H1 (cell line): ENCODE results near the gene PDGFD. TPM values are rescaled to one million over a fixed set of nuclear protein-coding genes. Genes with fewer than 3 reads are reported as not detected.

Source experiments
- RAD21 ChIP-seq, 2 experiments: IDR thresholded peaks in 1 of 2; conservative IDR thresholded peaks in 1 of 2; 2 replicates each; pipeline ENCODE4 v1.6.1; 2011; ENCODE audit warnings: low read depth in 2 of 2, low read length in 2 of 2, improper control_type of control experiment in 1 of 2, inconsistent platforms in 1 of 2, mild to moderate bottlenecking in 1 of 2, moderate library complexity in 1 of 2
- polyA plus RNA-seq, 7 experiments: library from polyadenylated mRNA; depleted of rRNA in 3 of 7; stranded (reverse) in 5 of 7; unstranded in 2 of 7; fragments of >200 nt in 5 of 7; fragments of 200-250 nt in 2 of 7; gene quantifications; 1 replicate in 5 of 7; 2 replicates in 1 of 7; 4 replicates in 1 of 7; pipeline versions ENCODE4 v1.2.1 to v1.2.3, GENCODE V29; 2011 to 2013; ENCODE audit warnings: missing spikeins in 2 of 7, mixed read lengths in 2 of 7
- total RNA-seq: library from RNA; stranded (reverse); fragmentation: NEBNext Ultra II Directional; extraction: Animal tissue kit (Norgen Biotek cat#: 25700); gene quantifications from 2 replicates; pipeline ENCODE4 v1.2.1, GENCODE V29; 2021

PDGFD gene
- total and polyA plus RNA-seq, 2 of the 8 experiments (the other 6 are each of a cell fraction or from before 2014, with no cell fraction given): 1.1 to 3.9 TPM

DNA sequence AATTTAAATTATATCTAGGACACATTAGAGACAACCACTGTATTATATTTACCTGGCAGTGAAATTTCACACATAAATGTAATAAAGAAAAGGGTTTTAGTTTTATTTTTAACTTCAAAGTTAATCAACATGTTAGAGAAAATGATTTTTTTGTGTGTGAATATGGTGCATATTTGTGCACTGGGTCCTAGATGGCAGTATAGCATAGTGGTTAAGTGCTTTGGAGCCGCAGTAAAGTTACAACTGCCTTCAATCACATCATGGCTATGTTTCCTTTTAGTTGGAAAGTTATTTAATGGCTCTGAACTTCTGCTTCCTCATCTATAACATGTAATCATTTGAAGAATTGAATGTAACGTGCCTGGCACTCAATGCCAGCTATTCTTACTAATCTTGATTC, 236.4 kb downstream of the PDGFD start (continued):
- TF ChIP-seq RAD21 (IDR thresholded peaks at IDR 0.05 in 1 of 2, conservative IDR thresholded peaks at IDR 0.05 in 1 of 2; ENCODE audit: low read depth in 2 of 2, low read length in 2 of 2): peak; percentile 63 to 70
